Stimulated activated CD4-positive, alpha-beta T cell treated with anti-CD3 and anti-CD28 coated beads, Interleukin-4, amount 100 ng/mL, for 48 hours (primary cell): ENCODE measurements around the gene B3GLCT.
"Not testable (repeated sequence)": the region's sequence is repeated elsewhere in the genome, so short reads cannot be mapped to it uniquely, and the experiment has no call there.

ENCODE experiments used
- DNase-seq, 2 donors: peaks; one replicate each; pipeline ENCODE4 v3.0.0-alpha.2; 2020; ENCODE audit warnings: low read depth in 2 of 2

Gene B3GLCT

DNA sequence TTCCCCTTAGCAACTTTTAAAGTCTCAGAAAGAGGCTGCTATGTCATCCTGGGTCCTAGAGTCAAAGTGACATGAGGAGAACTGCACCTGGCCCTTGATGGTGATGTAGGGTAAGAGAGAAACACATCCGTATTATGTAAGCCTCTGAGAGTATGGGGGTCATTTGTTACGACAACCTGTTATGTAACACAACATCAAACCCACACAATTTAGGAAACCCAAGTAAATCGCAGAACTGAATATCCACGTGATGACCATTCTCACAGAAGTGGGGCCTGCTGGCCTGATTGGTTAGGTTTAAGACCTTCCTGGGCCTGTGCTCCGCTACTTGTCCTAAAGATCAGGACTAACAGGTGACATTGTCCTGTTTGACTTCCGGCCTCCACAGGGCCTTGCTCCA is 15.3 kb upstream of the B3GLCT start:
- no peak for DNase-seq

DNA sequence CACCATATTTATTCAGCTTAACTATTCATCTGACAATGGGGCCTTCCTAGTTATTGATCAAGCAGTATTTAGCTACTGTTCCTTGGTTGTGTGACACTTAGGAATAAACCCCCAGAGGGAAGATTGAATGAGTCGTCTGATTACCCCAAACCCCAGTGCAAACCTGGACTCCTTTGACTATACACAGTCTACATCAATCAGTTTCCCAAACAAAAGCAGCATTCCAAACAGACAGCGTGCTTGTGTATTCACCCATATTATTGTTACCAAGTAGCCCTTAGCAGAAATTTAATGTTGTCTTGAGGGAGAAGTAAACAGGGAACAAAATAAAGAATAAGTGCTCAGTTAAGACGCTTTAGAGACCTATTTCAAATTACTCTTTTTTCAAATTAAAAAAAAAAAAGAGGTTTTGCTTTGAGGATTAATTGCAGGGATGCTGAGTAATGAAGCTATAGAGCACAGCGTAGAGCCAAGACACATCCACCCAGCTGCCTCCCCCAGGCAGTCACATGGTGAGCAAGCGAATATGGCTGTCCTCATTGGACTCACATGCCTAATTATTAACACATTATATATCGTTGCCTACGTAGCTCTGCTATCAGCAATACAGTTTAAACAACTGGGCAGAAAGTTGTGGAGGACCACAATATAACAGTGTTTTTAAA is 14.7 kb upstream of the B3GLCT start:
- DNase-seq: no peak

DNA sequence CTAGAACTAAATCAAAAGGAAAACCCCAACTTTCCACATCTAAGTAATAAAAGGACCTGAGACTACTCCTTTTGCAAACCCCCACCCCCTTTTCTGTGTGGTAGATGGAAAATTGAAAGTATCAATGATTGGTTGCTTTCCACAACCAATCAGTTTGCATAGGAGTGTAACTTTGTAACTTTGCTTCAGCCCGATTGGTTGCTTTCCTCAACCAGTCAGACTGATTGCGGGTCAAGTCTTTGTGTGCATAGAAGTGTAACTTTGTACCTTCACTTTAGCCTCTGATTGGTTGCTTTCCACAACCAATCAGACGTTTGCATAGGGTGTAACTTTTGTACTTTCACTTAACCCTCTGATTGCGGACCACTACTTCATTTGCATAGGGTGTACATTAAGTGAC is 8.0 kb upstream of the B3GLCT start:
- DNase-seq: no peak

DNA sequence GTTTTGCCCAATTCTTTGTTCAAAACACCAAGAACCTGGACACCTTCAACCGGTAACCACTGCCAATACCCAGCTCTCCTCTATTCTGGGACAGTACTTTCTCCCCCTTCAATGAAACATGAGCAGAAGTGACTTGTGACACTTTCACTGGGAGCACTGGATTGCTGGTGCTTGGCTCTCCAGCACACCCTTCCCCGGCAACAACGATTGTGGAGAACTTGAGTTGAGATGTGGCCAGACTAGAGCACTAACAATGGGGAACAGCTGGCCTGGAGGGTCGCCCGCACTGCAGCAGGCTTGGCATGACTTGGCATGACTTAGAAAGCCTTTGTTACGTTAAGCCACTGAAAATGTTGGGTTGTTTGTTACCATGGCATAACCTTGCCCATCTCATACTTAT is 7.5 kb upstream of the B3GLCT start:
- no peak for DNase-seq

DNA sequence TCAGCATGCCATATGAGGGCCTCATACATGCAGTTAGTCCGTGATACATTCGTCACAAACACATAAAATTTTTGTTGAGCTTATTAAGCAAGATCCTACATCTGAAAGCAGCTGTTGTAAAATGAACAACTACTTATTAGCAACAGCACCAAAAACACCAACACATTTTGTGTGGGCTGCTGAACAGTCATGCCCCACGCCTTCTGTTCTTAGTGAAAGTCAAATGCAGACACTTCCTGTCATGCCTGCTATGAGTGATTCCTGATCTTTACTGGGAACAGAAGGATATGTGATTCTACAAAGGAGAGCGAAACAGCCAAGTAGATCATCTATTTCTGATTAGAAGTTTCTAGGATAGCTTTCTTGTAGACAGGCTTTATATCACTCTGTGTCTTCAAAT is 4.2 kb upstream of the B3GLCT start:
- no peak for DNase-seq

DNA sequence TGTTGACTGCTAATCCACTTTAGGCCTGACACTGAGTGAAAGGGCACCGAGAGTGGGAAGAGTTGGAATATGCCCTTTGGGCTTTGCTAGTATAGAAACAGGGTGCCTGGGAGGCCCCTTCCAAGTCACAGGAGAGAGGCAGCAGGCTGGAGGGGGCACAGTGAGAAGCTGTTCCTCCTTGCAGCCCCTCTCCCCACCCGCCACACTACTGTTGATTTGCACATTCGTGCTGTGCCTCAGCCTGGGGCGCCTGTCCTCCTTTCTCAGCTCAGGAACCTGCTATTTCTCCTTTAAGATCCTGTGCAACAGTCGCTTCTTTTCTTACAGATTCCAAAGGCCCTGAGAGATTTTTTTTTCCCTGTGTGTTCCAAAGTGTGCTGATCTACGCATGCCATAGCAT is 2.8 kb upstream of the B3GLCT start:
- DNase-seq: no peak

DNA sequence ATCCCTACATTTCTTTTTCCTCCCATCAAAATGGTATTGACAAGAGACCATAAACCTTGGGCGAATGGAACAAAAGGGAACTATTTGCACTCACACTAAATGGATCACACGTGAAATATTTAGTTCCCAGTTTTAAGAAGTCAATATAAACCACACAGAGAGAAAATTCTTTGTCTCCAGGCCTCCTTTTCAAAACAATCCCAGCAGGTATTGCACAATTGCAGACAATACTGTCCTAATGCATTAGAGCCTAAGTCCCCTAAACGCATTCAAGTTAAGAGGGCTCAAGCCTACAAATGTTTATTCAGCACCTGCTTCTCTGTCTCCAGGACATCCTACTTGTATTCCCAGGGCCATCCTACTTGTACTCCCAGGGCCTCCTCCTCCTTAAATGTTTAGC is 1.3 kb upstream of the B3GLCT start:
- no peak for DNase-seq

DNA sequence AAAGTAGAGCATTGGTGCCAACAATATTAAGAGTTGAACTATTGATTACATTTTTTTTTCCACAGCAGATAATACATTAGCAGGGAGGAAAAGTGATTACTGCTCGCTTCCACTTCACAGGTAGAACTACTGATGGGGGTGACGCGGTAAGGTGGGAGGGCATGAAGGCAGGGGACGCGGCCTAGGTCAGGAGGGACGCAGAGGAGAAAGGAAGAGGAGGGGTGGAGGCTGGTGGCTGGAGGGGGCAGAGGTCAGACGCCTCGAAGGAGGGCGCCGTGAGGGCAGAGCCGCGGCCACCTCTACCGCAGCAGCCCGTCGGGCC is 287 bp upstream of the B3GLCT start:
- no peak for DNase-seq

DNA sequence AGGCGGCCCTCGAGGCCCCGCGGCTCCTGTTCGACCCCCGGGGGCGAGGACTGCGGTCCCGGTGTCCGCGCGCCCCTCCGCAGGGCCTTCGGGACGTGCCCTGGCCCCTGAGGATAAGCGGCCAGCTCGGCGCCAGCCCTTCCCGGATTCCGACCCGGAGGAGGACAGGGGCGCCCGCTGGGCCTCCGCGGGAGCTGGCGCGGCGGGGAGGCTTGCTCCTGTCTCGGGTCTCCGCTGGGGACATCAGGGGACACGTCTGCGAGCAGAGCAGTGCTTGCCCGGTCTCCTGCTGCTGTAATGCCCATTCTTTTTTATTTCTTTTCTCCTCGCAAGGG is 829 bp downstream of the B3GLCT start:
- DNase-seq: peak; percentile 22 to 31

DNA sequence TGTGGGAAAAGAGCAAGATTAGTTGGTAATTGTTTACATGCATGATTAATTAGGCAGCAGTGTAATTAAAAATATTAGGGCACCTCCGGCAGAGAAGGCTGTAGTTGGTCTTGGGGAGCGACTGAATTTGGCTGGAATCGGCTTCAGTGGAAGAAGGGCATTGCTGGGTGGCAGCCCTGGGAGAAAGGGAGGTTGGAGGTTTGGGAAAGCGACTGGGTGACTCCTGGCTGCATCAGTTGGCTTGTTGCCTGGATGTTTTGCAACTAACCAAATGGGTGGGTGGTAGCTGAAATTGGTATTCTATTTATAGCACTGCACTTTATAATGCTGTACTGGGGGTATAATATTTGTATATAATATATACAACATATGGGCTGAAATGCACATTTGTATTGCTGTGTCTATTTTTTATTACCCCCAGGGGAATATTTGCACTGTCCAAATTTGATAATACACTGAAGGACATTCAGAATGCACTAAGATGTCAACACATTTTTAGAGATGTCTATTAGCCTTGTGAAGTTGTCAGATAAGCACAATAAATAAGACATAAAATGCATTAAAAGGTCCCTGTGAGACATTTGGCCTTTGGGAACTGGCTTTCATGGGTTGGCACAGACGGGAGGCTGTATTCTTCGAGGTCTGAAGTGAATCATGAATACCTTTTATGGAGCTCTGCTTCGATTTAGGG is 1.7 kb downstream of the B3GLCT start:
- no peak for DNase-seq

DNA sequence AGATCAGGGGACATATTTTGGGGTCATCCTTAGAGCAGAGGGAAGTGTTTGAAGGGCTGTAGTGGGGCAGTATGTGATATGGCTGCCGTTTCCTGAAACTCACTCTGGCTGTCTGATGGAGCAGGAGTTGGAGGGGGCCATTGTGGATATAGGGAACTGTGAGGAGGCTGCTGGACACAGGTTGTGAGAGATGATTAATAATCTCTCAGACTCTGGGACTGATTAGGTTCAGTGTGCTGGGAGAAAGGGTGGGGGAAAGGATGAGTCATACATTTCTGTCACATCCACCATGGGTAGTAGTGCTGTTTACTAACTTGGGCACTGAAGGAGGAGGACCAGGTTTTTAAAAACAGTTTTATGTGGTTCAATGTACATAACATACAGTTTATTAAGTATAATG is 4.8 kb downstream of the B3GLCT start:
- no peak for DNase-seq

DNA sequence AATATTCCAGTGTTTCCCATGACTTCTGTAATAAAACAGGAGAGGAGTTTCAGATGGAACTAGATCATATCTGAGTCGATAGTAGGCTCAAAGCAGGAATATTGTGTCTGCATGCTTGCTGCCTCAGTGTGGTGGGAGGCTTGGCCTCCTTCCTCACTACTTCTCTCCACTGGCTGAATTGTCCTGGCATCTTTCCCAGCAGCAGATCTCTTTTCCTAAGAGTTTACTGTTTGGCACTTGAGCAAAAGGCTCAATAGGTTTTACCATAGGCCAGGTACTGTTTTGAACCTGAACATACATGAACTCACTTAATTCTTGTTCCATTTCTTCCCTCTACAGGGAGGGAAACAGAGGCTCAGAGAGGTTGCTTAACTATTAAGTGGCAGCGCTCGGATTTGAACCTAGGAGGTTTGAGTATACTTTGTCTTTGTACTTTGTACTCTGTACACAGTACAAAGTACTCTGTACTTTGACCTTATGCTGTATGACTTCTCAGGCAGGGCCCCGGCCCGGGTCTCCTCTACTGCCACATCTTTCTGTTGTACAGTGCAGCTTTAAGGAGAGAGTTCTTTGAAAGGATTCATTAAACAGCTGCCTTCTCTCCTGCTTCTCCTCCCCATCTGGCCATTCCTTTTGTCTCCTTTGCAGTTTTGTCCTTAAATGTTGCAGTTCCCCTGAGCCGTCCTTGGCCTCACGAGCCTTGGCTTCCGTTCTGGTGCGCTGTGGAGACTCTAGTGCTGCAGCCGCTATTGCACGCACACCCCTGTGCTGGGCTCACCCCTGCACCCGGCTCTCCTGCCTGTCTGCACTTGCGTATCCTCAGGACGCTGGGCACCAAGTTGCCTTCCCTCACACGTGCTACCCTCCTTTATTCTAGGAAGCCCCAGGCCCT is 8.1 kb downstream of the B3GLCT start:
- no peak for DNase-seq

DNA sequence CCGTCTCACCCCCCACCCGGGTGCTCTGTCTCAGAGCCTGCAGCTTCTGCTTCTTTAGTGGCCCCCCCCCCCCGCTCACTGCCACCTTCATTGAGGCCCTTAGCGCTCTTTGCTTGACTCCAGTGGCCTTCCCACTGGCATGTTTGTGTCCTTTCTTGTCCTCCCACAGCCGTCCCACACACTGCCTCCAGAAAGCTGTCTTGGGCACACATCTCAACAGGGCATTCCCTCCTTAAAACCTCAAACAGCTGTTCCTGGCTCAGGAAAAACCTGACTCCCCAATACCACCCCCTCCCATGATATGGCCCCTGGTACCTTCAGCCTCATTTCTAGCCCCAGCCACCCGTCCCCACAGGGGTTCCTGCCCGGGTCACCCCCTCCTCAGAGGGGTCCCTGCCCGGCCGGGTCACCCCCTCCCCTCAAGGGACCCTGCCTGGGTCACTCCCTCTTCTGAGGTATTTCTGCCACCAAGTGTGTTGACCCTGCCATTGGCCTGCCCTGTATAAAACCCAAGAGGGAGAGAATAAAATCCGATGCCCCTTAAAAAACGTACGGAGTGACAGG is 8.9 kb downstream of the B3GLCT start:
- no peak for DNase-seq

DNA sequence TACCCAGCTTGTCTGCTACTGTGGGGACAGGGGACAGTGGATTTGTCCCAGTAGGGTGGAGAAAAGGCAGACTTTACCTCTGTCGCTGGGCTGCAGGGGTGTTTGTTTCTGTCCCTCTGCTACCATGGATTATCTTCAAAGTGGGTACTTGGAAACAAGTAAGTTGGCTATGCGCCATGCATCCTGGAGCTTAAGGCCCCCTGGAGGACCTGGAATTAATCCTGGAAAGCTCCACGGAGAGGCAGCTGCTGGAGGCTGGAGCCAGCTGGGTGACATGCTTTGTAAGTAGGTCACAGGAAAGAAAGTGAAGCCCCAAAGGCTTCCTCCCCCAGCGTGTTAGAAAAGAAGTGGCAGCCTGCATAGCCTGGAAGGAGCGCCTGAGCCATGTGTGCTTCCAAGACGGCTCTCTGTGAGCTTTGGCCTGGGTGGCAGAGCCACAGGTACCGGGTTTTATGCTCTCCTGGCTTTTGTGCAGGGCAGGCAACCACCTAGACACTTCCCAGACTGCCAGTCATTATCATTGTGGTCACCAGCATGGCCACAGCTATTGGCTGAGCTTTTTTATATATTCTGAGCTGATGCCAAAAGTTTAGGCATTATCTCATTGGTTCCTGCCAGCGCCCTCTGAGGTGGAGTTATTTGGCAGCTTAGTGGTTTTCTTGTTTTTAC is 9.5 kb downstream of the B3GLCT start:
- no peak for DNase-seq

DNA sequence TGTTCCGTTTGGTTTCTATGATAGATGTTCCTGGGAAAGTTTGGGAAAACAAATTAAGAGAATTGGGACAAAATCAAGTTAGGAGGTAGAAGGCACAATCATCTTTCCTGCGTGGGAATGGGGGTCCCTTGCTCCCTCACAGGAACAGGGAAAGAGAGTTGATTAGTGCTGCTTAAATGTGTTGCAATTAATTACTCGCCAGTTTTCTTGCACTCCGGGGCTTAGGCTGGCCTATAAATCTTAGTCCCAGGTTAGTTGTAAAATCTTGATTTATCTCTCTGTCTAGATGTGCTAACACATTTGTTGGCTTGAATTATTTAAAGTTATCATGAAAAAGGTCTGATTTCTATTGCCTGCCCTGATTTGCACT is 10.1 kb downstream of the B3GLCT start:
- DNase-seq: no peak

DNA sequence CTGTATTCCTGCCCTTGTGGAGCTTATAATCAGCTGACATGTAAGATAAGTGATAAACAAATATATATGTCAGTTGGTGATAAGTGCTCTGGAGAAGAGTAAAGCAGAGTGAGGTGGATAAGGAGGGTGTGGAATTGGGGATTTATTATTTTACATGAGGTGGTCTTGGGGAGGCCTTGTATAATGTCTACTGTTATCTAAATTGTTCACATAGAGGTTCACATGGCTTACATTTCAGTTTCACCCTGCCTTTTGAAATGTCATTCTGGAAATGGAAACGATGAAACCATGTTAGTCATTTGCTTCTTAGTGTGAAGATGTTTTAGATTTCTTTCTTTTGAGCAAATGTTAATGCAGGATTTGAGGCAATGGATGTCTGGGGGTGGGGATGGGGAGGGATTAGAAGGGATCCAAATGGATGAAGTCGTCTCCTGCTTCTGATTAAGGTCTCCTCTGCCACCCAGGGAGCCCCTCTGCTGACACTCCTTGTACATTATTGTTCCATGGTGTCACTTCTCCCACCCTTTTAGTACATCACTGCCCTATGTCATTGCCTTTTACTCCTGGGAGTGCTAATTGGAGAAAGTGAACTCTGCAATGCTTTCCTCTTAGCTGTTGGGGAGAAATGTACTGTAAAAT is 14.0 kb downstream of the B3GLCT start:
- DNase-seq: no peak

DNA sequence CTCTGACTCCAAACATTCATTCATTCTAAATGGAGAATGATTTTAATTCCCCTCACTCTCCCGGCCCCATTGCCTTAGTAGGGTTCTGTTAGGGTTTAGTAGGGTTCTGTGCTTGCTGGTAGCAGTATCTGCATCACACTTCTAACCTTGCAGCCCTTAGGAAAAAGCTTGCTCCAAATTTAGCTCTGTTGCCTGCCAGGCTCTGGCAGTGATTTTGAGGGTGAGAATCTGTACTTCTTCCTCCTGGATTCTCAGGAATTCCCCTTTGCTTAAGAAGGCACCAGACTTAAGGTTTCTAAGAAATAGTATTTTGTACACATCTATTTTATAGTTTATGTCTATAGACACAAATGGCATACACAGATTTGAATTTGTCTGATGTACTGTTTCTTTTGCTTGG is 14.7 kb downstream of the B3GLCT start:
- DNase-seq: no peak

DNA sequence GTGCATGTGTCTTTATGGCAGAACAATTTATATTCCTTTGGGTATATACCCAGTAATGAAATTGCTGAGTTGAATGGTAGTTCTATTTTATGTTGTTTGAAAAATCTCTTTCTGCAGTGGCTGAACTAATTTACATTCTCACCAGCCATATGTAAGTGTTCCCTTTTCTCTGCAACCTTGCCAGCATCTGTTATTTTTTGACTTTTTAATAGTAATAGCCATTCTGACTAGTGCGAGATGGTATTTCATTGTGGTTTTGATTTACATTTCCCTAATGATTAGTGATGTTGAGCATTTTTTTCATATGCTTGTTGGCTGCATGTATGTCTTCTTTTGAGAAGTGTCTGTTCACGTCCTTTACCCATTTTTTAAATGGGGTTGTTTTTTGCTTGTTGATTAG is 17.1 kb downstream of the B3GLCT start:
- not testable (repeated sequence) for DNase-seq

DNA sequence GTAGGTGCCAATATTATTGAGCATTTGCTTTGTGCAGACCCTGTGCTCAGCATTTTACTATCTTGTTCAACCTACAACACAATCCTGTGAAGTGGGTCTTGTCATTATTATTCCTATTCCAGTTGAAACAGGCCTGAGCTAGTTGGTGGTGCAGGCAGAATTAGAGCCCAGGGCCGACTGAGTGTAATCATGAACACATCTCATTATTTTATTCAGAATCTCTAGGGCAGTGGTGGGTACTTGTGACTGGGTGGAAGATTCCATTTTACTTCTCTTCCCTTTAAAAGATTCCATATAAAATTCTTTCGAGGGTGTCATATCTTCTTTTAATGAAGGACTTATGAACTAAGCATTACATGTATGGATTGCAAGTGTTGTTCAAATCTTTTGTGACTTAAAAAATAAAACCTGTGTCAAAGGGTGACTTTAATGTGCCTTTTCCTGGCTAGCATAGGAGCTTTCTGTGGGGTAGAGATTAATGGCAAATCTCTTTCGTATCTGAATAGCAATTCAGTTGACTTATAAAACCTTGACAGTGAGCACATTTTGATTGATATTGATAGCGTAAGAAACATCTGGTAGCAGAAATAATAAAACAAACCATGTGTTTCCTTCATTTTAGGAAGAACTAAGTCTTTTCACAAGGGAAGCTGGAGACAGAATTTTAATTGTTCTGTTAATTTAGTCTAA is 20.3 kb downstream of the B3GLCT start:
- DNase-seq: no peak

DNA sequence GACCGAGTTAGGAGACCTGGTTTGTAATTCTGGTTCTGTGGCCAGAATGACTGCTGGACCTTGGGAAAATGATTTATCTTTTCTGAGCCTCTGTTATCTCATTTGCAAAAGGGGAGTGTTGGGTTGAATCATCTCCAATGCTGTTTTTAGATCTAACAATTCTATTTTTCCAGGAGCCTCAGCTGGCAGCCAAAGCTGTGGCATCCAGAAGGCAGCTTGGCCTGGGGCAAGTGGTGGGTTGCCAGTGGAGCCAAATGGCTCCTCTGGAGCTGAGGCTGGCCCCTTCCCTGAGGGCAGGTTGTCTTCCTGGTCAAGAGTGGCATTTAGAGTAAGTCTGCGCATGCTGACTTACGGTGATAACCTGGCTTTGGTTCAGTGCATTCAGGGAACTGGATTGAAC is 21.3 kb downstream of the B3GLCT start:
- DNase-seq: no peak

DNA sequence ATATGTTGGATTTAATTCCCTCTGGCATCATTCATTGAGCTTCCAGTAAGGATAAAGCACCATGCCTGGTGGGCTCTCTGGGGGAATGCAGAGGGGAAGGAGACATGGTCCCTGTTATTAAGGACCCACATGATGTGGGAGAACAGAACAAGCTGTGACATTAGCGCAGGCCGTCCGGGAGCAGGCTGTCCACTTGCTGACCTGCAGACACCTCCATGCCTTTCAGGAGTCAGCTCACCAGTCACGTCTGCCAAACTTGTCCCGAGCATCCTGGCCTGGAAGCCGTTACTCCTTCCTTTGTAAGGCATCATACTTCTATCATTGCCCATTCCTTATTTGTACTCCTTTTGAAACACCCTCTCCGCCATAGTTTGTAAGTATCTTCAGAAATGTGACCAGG is 23.4 kb downstream of the B3GLCT start:
- DNase-seq: no peak
